ENCODE results near the gene PIP4K2A.

DNA sequence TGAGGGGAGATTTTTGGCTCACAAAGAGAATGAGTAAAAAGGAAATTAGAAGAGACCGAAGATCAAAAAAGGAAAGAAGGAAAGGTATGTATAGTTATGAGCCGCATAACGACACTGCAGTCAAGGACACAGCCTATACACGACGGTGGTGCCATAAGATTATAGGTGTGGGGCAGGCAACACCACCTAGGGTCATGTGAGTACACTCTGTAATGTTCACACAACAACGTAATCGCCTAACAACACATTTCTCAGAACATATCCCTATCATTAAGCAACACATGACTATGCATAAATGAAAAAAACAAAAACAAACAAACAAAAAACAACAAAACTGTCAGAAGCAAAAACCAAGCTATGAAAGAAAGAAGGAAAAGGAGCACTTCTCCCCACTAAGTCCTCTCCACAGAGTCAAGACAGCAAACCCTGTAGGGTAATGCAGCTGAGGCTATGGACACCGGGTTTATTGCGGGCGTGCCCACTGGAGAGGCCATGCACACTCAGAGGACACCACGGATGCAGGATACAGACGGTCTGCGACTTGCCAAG lies 45.1 kb downstream of the PIP4K2A start:
- TF ChIP-seq, protein P1, sequence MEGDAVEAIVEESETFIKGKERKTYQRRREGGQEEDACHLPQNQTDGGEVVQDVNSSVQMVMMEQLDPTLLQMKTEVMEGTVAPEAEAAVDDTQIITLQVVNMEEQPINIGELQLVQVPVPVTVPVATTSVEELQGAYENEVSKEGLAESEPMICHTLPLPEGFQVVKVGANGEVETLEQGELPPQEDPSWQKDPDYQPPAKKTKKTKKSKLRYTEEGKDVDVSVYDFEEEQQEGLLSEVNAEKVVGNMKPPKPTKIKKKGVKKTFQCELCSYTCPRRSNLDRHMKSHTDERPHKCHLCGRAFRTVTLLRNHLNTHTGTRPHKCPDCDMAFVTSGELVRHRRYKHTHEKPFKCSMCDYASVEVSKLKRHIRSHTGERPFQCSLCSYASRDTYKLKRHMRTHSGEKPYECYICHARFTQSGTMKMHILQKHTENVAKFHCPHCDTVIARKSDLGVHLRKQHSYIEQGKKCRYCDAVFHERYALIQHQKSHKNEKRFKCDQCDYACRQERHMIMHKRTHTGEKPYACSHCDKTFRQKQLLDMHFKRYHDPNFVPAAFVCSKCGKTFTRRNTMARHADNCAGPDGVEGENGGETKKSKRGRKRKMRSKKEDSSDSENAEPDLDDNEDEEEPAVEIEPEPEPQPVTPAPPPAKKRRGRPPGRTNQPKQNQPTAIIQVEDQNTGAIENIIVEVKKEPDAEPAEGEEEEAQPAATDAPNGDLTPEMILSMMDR (IDR thresholded peaks at IDR 0.05): no peak
- TF ChIP-seq POLR2A (IDR thresholded peaks at IDR 0.05) (no peak), POLR2AphosphoS5 (IDR thresholded peaks at IDR 0.05) (no peak)

Data from prostate gland (tissue), 2 donors.